Measurements from ENCODE around the gene DPYD.

Gene DPYD

DNA sequence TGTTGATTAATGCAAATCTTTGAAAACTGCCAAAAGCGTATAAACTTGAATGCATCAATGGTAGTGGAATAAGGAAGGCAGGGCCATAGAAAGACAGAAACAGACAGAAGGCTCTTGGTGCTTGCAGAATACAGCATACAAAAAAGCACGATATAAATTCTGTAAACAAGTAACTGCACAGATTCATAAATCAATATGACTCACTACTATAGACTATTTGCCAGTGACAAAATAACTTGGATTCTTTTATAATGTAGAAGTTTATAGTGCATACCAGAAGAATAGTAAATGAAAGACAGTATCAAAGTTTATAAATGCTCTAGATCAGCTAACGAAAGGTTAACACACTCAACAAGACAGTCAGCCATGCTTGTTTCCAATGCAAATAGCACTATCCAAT is 849.7 kb downstream of the DPYD start:
- H3K36me3 ChIP-seq (ENCODE audit: low read length), result no peaks in the 10 kb centered on the region
- no peak overlapping the region for H3K27ac ChIP-seq (ENCODE audit: low read depth, low read length)
- H4K20me1 ChIP-seq (ENCODE audit: low read depth, low read length), result no peaks in the 10 kb centered on the region
- no peak overlapping the region for H3K4me2 ChIP-seq (ENCODE audit: low read depth, low read length, poor library complexity, severe bottlenecking)
- H3K4me3 ChIP-seq (ENCODE audit: insufficient read depth, low read length, poor library complexity, severe bottlenecking), result no peak overlapping the region
- no peaks in the 10 kb centered on the region for H3K9me2 ChIP-seq (replicated peaks; ENCODE audit: insufficient read depth, low read length)
- TF ChIP-seq EZH2phosphoT487 (conservative IDR thresholded peaks at IDR 0.05; ENCODE audit: low read length), result no peak
- TF ChIP-seq, protein P1, sequence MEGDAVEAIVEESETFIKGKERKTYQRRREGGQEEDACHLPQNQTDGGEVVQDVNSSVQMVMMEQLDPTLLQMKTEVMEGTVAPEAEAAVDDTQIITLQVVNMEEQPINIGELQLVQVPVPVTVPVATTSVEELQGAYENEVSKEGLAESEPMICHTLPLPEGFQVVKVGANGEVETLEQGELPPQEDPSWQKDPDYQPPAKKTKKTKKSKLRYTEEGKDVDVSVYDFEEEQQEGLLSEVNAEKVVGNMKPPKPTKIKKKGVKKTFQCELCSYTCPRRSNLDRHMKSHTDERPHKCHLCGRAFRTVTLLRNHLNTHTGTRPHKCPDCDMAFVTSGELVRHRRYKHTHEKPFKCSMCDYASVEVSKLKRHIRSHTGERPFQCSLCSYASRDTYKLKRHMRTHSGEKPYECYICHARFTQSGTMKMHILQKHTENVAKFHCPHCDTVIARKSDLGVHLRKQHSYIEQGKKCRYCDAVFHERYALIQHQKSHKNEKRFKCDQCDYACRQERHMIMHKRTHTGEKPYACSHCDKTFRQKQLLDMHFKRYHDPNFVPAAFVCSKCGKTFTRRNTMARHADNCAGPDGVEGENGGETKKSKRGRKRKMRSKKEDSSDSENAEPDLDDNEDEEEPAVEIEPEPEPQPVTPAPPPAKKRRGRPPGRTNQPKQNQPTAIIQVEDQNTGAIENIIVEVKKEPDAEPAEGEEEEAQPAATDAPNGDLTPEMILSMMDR (IDR thresholded peaks at IDR 0.05; ENCODE audit: insufficient read depth, low read length, poor library complexity, severe bottlenecking), result no peak
- H2AFZ ChIP-seq (ENCODE audit: low read depth, low read length, severe bottlenecking), result no peak overlapping the region
- H3K79me2 ChIP-seq (ENCODE audit: insufficient read depth, low read length), result no peaks in the 10 kb centered on the region
- H3F3A ChIP-seq (ENCODE audit: insufficient read depth), result no peaks in the 10 kb centered on the region
- no peaks in the 10 kb centered on the region for H3K27me3 ChIP-seq (ENCODE audit: low read length)
- H3K9me3 ChIP-seq (ENCODE audit: insufficient read depth, low read length), result peaks cover 5% of the 10 kb centered on the region; the same call in 1 of the 2 replicates
- H3K9ac ChIP-seq (ENCODE audit: low read length), result no peak overlapping the region

DNA sequence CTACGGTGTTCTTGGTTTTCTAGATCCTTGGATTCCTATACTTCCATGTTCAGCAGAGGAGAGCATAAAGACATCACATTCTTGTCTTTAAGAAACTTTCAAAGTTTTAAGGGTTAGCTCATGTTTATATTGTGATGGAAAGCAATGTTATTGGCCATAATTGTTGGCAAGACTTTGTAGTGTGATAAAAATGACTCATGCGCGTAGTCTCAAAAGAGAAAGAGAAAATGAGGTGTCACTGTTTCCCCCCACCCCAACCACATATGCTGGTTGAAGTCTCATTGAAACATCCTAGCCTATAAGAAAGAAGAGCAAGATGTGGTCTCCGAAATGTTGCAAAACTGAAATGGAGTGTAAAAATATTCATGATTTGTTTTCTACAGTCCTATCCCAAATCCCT is 850.5 kb downstream of the DPYD start:
- Histone ChIP-seq H3K4me2 (ENCODE audit: low read depth, low read length, poor library complexity, severe bottlenecking) (no peak overlapping the region), H3K9ac (ENCODE audit: low read length) (no peak overlapping the region), H3F3A (ENCODE audit: insufficient read depth) (no peaks in the 10 kb centered on the region), H3K36me3 (ENCODE audit: low read length) (no peaks in the 10 kb centered on the region), H3K79me2 (ENCODE audit: insufficient read depth, low read length) (no peaks in the 10 kb centered on the region), H3K9me2 (replicated peaks; ENCODE audit: insufficient read depth, low read length) (no peaks in the 10 kb centered on the region), H3K9me3 (ENCODE audit: insufficient read depth, low read length) (peaks cover 5% of the 10 kb centered on the region; the same call in 1 of the 2 replicates), H3K27ac (ENCODE audit: low read depth, low read length) (no peak overlapping the region), H3K27me3 (ENCODE audit: low read length) (no peaks in the 10 kb centered on the region), H4K20me1 (ENCODE audit: low read depth, low read length) (no peaks in the 10 kb centered on the region), H2AFZ (ENCODE audit: low read depth, low read length, severe bottlenecking) (no peak overlapping the region), H3K4me3 (ENCODE audit: insufficient read depth, low read length, poor library complexity, severe bottlenecking) (no peak overlapping the region)
- TF ChIP-seq, protein P1 (IDR thresholded peaks at IDR 0.05; ENCODE audit: insufficient read depth, low read length, poor library complexity, severe bottlenecking), result no peak
- no peak for TF ChIP-seq EZH2phosphoT487 (conservative IDR thresholded peaks at IDR 0.05; ENCODE audit: low read length)

GRCh38 chr1:97069312-97069711 is 851.5 kb downstream of the DPYD start:
- no peaks in the 10 kb centered on the region for H3K36me3 ChIP-seq (ENCODE audit: low read length)
- no peaks in the 10 kb centered on the region for H4K20me1 ChIP-seq (ENCODE audit: low read depth, low read length)
- no peaks in the 10 kb centered on the region for H3K79me2 ChIP-seq (ENCODE audit: insufficient read depth, low read length)
- no peak overlapping the region for H3K4me3 ChIP-seq (ENCODE audit: insufficient read depth, low read length, poor library complexity, severe bottlenecking)
- no peaks in the 10 kb centered on the region for H3K9me2 ChIP-seq (replicated peaks; ENCODE audit: insufficient read depth, low read length)
- peaks cover 5% of the 10 kb centered on the region; the same call in 1 of the 2 replicates for H3K9me3 ChIP-seq (ENCODE audit: insufficient read depth, low read length)
- no peaks in the 10 kb centered on the region for H3K27me3 ChIP-seq (ENCODE audit: low read length)
- no peak overlapping the region for H3K9ac ChIP-seq (ENCODE audit: low read length)
- no peak overlapping the region for H3K27ac ChIP-seq (ENCODE audit: low read depth, low read length)
- H3F3A ChIP-seq (ENCODE audit: insufficient read depth), result no peaks in the 10 kb centered on the region
- no peak overlapping the region for H3K4me2 ChIP-seq (ENCODE audit: low read depth, low read length, poor library complexity, severe bottlenecking)
- no peak for TF ChIP-seq EZH2phosphoT487 (conservative IDR thresholded peaks at IDR 0.05; ENCODE audit: low read length)
- TF ChIP-seq, protein P1 (IDR thresholded peaks at IDR 0.05; ENCODE audit: insufficient read depth, low read length, poor library complexity, severe bottlenecking), result no peak
- H2AFZ ChIP-seq (ENCODE audit: low read depth, low read length, severe bottlenecking), result no peak overlapping the region

Data from SU-DHL-6 (cell line).